Activated B cell treated with CpG ODN at 0.5 μM for 24 hours (primary cell): ENCODE results near the gene RPS3A. TPM values are rescaled to one million over a fixed set of nuclear protein-coding genes. Genes with fewer than 3 reads are reported as not detected.

Experiments
- ATAC-seq: fragments of 200-7000 bp; cut with Tn5 transposase; one replicate; pipeline ENCODE4 v1.10.0; 2021; ENCODE audit warnings: low read depth, mild to moderate bottlenecking, moderate library complexity
- CTCF ChIA-PET: fragments of 350-600 bp; sonication (Branson Sonifier 250); formaldehyde crosslinking; loops from one replicate; lab custom pipeline; 2021; ENCODE audit warnings: antibody characterized with exemption; lab: Charles Lee
- POLR2A ChIA-PET: fragments of 350-600 bp; sonication (Branson Sonifier 250); formaldehyde crosslinking; loops from one replicate; lab custom pipeline; 2021; ENCODE audit warnings: antibody characterized with exemption; lab: Charles Lee
- DNase-seq: peaks from one replicate; pipeline ENCODE4 v3.0.0; 2022
- H3K27ac Mint-ChIP-seq: one replicate; pipeline ENCODE4 v1.8.0; 2020; ENCODE audit warnings: mixed read lengths
- H3K27me3 Mint-ChIP-seq: one replicate; pipeline ENCODE4 v1.8.0; 2021; ENCODE audit warnings: mixed read lengths
- H3K36me3 Mint-ChIP-seq: one replicate; pipeline ENCODE4 v1.8.0; 2021; ENCODE audit warnings: low read depth, mixed read lengths
- H3K4me1 Mint-ChIP-seq: one replicate; pipeline ENCODE4 v1.8.0; 2021; ENCODE audit warnings: mixed read lengths
- H3K4me3 Mint-ChIP-seq: one replicate; pipeline ENCODE4 v1.8.0; 2020; ENCODE audit warnings: mild to moderate bottlenecking, mixed read lengths
- H3K9me3 Mint-ChIP-seq: one replicate; pipeline ENCODE4 v1.8.0; 2020; ENCODE audit warnings: mixed read lengths
- intact Hi-C: fragments of 100-400 bp; cut with micrococcal nuclease; formaldehyde crosslinking; loops from one replicate; pipeline ENCODE4 v1.15.1; 2024
- total RNA-seq: library from RNA; stranded (reverse); gene quantifications from 2 replicates; pipeline ENCODE4 v1.2.3, GENCODE V29; 2022
- TF ChIP-seq, protein P1 (sequence below): fragments of 200-600 bp; IDR thresholded peaks from one replicate; pipeline ENCODE4 v1.8.0; 2022; ENCODE audit warnings: antibody characterized with exemption, mild to moderate bottlenecking

RPS3A gene
- total RNA-seq, 1 donor from 2014 or later, result 3,089 TPM

DNA sequence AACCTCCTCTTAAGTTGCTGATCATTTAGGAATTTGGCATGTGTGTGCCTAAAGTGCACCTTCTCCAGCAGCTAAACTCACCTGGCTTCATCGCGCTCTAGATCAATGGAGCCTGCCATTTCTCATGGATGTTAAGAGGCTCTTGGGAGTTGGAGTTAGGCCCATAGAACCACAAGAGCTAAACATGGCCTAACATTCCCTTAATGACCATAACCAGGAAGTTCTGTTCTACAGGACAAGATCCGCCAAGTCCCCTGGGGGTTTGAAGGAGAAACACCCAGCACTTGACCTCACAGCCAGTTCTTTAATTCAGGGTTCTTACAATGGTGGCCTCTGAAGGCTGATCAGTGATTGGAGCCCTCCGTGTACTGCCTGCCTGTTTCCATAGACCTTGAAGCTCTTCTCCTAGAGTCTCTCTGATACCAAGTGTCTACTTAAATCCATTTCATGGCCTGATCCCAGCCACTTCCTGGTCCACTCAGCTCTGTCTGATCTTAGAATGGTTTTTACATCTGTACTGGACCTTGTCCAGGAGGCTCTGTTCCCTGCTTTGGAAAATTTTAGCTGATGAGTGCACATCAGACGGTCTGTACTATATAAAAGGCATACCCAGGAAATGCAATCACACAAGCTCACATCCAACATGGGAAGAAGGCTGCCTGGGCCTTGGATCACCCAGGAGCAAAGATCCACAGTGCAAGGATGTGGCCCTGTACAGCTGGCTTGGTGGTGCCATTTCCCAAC, 45.1 kb downstream of the RPS3A start:
- H3K27me3 Mint-ChIP-seq, result no peaks in the 10 kb centered on the region

DNA sequence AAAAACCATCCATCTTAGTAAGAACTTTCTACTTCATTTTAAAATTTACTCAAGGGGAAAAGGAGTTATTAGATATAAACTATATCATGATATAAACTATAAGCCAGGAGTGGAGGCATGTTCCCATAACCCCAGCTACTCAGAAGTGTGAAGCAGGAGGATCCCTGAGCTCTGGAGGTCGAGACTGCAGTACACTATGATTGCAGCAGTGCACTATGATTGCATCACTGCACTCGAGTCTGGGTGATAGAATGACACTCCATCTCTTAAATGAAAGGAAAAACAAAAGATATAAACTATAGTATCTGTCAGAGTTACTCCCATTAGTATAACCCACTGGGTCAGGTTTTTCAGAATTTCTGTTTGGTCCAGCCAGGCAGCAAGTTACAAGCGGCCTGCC, 47.6 kb downstream of the RPS3A start:
- intact Hi-C loops, result no loop called here
- Mint-ChIP-seq H3K36me3 (no peaks in the 10 kb centered on the region), H3K27me3 (peaks cover 2% of the 10 kb centered on the region), H3K9me3 (no peaks in the 10 kb centered on the region), H3K4me1 (no peaks in the 10 kb centered on the region), H3K27ac (no peak overlapping the region), H3K4me3 (no peak overlapping the region)
- TF ChIP-seq, protein P1, sequence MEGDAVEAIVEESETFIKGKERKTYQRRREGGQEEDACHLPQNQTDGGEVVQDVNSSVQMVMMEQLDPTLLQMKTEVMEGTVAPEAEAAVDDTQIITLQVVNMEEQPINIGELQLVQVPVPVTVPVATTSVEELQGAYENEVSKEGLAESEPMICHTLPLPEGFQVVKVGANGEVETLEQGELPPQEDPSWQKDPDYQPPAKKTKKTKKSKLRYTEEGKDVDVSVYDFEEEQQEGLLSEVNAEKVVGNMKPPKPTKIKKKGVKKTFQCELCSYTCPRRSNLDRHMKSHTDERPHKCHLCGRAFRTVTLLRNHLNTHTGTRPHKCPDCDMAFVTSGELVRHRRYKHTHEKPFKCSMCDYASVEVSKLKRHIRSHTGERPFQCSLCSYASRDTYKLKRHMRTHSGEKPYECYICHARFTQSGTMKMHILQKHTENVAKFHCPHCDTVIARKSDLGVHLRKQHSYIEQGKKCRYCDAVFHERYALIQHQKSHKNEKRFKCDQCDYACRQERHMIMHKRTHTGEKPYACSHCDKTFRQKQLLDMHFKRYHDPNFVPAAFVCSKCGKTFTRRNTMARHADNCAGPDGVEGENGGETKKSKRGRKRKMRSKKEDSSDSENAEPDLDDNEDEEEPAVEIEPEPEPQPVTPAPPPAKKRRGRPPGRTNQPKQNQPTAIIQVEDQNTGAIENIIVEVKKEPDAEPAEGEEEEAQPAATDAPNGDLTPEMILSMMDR, result no peak
- DNase-seq (no peak), ATAC-seq (no peak)
- ChIA-PET CTCF (no interaction called here), POLR2A (no interaction called here)

More for the DNA sequence above, 45.1 kb downstream of the RPS3A start:
- CTCF ChIA-PET, result no interaction called here
- no peaks in the 10 kb centered on the region for H3K9me3 Mint-ChIP-seq
- H3K4me1 Mint-ChIP-seq, result no peaks in the 10 kb centered on the region
- DNase-seq, result no peak
- no peak for ATAC-seq
- no peak overlapping the region for H3K27ac Mint-ChIP-seq
- intact Hi-C loops, result no loop called here
- TF ChIP-seq, protein P1, result no peak
- POLR2A ChIA-PET, result no interaction called here
- H3K4me3 Mint-ChIP-seq, result no peak overlapping the region
- H3K36me3 Mint-ChIP-seq, result no peaks in the 10 kb centered on the region

DNA sequence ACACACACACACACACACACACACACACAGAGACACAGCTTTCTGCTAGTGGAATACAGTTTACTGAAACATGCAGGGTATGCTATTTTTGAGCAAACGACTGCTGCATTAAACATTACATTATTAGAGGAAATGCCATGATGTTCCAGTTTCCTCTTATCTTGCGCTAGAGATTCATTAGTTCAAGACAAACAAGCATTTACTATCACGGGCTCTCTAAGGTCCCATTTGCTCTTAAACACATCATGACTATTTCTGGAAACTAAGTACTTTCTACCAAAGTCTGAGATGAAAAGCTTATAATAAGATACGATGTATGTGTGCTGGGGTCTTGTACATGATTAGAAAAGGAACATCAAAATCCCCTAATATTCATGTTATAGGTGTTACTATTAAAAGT, 48.8 kb downstream of the RPS3A start:
- TF ChIP-seq, protein P1, result no peak
- no peaks in the 10 kb centered on the region for H3K36me3 Mint-ChIP-seq
- no peaks in the 10 kb centered on the region for H3K4me1 Mint-ChIP-seq
- H3K9me3 Mint-ChIP-seq, result no peaks in the 10 kb centered on the region
- no peak overlapping the region for H3K27ac Mint-ChIP-seq
- DNase-seq, result no peak
- ATAC-seq, result no peak
- H3K4me3 Mint-ChIP-seq, result no peak overlapping the region
- ChIA-PET POLR2A (no interaction called here), CTCF (no interaction called here)
- peaks cover 2% of the 10 kb centered on the region for H3K27me3 Mint-ChIP-seq
- intact Hi-C loops, result no loop called here

DNA sequence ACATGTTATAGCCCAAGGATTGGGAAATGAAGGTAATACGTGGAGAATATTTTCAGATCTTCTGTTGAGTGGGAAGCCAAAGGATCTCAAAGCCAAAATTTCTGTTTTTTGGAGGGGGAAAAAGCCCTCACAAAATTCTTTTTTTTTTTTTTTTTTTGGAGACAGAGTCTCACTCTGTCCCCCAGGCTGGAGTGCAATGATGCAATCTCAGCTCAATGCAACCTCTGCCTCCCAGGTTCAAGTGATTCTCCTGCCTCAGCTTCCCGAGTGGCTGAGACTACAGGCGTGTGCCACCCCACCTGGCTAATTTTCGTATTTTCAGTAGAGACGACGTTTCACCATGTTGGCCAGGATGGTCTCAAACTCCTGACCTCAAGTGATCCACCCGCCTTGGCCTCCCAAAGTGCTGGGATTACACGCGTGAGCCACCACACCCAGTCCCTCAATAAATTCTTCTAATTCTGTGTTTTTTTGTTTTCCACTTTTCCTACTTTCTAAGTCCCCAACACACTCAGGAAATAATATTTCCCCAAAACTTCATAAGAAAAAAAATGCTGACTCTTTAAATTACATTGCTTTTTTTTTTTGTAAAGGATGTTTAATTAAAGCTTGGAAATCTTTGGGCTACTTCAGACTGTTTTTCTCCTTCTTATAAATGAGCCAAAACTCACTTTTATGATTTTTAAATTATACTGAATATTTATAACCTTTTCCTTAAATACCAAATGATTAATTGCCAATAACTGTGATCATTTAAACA, 51.6 kb downstream of the RPS3A start:
- ATAC-seq, result no peak
- Mint-ChIP-seq H3K27ac (no peak overlapping the region), H3K27me3 (peaks cover 2% of the 10 kb centered on the region), H3K36me3 (no peaks in the 10 kb centered on the region), H3K4me1 (no peaks in the 10 kb centered on the region), H3K9me3 (no peaks in the 10 kb centered on the region), H3K4me3 (no peak overlapping the region)
- ChIA-PET POLR2A (no interaction called here), CTCF (interaction anchor here (0.8 kb wide), 1 partner anchor 34 kb away, joined by 3 read pairs; no protein-coding TSS in a partner anchor)
- TF ChIP-seq, protein P1, result no peak
- DNase-seq, result no peak
- intact Hi-C loops, result no loop called here

DNA sequence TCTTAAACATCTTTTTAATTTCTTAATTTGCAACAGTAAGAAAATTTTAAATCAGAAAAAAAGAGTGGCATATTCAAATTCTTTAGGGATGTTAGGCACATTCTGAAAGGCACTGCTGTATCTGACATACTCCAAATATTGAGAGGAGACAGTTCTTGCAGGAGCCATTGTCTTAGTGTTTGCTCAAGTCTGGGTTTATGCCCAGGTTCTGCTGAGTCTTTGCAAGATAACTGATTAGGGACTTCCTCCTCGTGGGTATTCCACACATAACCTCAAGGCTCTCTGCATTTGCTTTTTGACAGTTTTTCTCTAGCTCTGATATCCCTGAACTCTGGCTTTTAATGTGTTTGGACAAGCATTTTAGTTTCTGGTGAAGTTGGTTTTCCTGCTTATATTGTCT, 52.6 kb downstream of the RPS3A start:
- H3K4me3 Mint-ChIP-seq, result no peak overlapping the region
- no peak for DNase-seq
- H3K27me3 Mint-ChIP-seq, result peaks cover 8% of the 10 kb centered on the region
- intact Hi-C loops, result no loop called here
- no peaks in the 10 kb centered on the region for H3K9me3 Mint-ChIP-seq
- TF ChIP-seq, protein P1, result no peak
- POLR2A ChIA-PET, result no interaction called here
- no peak for ATAC-seq
- H3K27ac Mint-ChIP-seq, result no peak overlapping the region
- H3K4me1 Mint-ChIP-seq, result no peaks in the 10 kb centered on the region
- H3K36me3 Mint-ChIP-seq, result no peaks in the 10 kb centered on the region
- CTCF ChIA-PET, result interaction anchor here (0.8 kb wide), 1 partner anchor 35 kb away, joined by 3 read pairs; no protein-coding TSS in a partner anchor
